ENCODE data around the gene LRMDA. TPM values are rescaled to one million over a fixed set of nuclear protein-coding genes. Genes with fewer than 3 reads are reported as not detected.
"Not testable (repeated sequence)": the region's sequence is repeated elsewhere in the genome, so short reads cannot be mapped to it uniquely, and the experiment has no call there.

LRMDA gene
- total and polyA plus RNA-seq, 2 of the 8 experiments (the other 6 are each of a cell fraction or from before 2014, with no cell fraction given) = 0.86 to 2.8 TPM

DNA sequence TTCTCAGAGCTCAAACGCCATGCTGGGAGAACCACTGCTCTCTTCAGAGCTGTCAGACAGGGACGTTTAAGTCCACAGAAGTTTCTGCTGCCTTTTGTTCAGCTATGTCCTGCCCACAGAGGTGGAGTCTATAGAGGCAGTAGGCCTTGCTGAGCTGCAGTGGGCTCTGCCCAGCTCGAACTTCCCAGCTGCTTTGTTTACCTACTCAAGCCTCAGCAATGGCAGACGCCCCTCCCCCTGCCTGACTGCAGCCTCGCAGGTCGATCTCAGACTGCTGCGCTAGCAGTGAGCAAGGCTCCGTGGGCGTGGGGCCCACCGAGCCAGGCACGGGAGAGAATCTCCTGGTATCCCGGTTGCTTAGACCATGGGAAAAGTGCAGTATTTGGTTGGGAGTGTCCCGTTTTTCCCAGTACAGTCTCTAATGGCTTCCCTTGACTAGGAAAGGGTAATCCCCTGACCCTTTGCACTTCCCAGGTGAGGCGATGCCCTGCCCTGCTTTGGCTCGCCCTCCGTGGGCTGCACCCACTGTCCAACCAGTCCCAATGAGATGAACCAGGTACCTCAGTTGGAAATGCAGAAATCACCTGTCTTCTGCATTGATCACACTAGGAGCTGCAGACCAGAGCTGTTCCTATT lies 89.9 kb downstream of the LRMDA start:
- H3K79me1 ChIP-seq (ENCODE audit: low read depth, low read length); H2AK5ac ChIP-seq (ENCODE audit: low read depth, low read length); H4K5ac ChIP-seq (ENCODE audit: insufficient read length, low read depth, low read length); H3K27me3 ChIP-seq (replicated peaks in 1 of 4; ENCODE audit: control insufficient read depth in 3 of 4, extremely low read depth in 1 of 4, insufficient read depth in 3 of 4, low read length in 3 of 4); H4K20me1 ChIP-seq (replicated peaks in 1 of 2; ENCODE audit: control insufficient read depth in 1 of 2, insufficient read depth in 2 of 2, low read length in 2 of 2); H3K23me2 ChIP-seq (ENCODE audit: low read depth, low read length); H3K27ac ChIP-seq (ENCODE audit: low read depth, low read length); POLR2A ChIA-PET (ENCODE audit: partially characterized antibody); H4K8ac ChIP-seq (ENCODE audit: extremely low read depth, insufficient read depth, low read length); H3K36me3 ChIP-seq (ENCODE audit: control insufficient read depth in 2 of 4, insufficient read depth in 4 of 4, low read length in 3 of 4); H3K4me1 ChIP-seq (replicated peaks in 1 of 4; ENCODE audit: control insufficient read depth in 3 of 4, insufficient read depth in 4 of 4, low read length in 3 of 4); H2BK5ac ChIP-seq (ENCODE audit: low read depth, low read length); H3K14ac ChIP-seq (ENCODE audit: insufficient read length); H2BK12ac ChIP-seq (ENCODE audit: low read depth, low read length); H3K9me3 ChIP-seq (ENCODE audit: insufficient read depth in 2 of 2, low read depth in 1 of 2, low read length in 1 of 2); H2BK120ac ChIP-seq (replicated peaks; ENCODE audit: low read depth, low read length); H3K56ac ChIP-seq (replicated peaks; ENCODE audit: insufficient read length, low read depth, low read length); H3K23ac ChIP-seq (ENCODE audit: insufficient read length); H2BK20ac ChIP-seq (ENCODE audit: low read length); H3K79me2 ChIP-seq (ENCODE audit: control insufficient read depth in 1 of 2, insufficient read depth in 2 of 2, low read length in 2 of 2); H2BK15ac ChIP-seq (ENCODE audit: low read length); H3K4ac ChIP-seq (replicated peaks; ENCODE audit: insufficient read length, low read depth, low read length); FAIRE-seq; H3K18ac ChIP-seq (ENCODE audit: extremely low read depth, low read length); H4K91ac ChIP-seq (replicated peaks; ENCODE audit: insufficient read length, low read length): not testable (repeated sequence)
- peak in 1 of 2 experiments; percentile 52 for DNase-seq (ENCODE audit: low read depth in 1 of 2, low spot score in 2 of 2)
- H3K9ac ChIP-seq (replicated peaks in 1 of 4; ENCODE audit: extremely low read depth in 1 of 4, low read depth in 3 of 4, low read length in 3 of 4) = peak overlapping the region in 1 of 4 experiments; percentile 9; a peak in 1 of 7 replicates
- peak overlapping the region; percentile 61 for H2AFZ ChIP-seq (ENCODE audit: low read length)
- CTCF ChIA-PET (ENCODE audit: partially characterized antibody) = interaction anchor here (1.1 kb wide), 1 partner anchor 40 kb away, joined by 4 read pairs; no protein-coding TSS in a partner anchor
- H3K4me3 ChIP-seq (ENCODE audit: extremely low read depth in 1 of 4, insufficient read depth in 2 of 4, low read depth in 3 of 4, low read length in 4 of 4) = peak overlapping the region in 2 of 4 experiments; percentile 20 to 42; a peak in 3 of 8 replicates
- H3K4me2 ChIP-seq (ENCODE audit: insufficient read depth in 1 of 2, low read depth in 2 of 2, low read length in 2 of 2) = peak overlapping the region; percentile 39 to 52; a peak in 2 of 4 replicates
- 51% methylated on average over 14 of the region's 16 CpGs; no CpG with 5 or more reads in 1 of the 2 experiments for WGBS, 2 experiments (ENCODE audit: extremely low coverage in 1 of 2, insufficient coverage in 1 of 2, insufficient read length in 1 of 2, insufficient replicate concordance in 2 of 2, low coverage in 1 of 2, low lambda C conversion rate in 2 of 2, missing lambda C conversion rate in 1 of 2)
